Testis (tissue), 3 donors: ENCODE results near the gene PLA2G7. TPM values are rescaled to one million over a fixed set of nuclear protein-coding genes. Genes with fewer than 3 reads are reported as not detected.

Experiments used
- DNase-seq: peaks from one replicate; pipeline ENCODE4 v3.0.0-alpha.2; 2019
- H3K27ac ChIP-seq, 2 donors: fragments of 200-600 bp; sonication (generic); one replicate each; pipeline ENCODE4 v1.5.1; 2019
- H3K27me3 ChIP-seq: fragments of 200-600 bp; sonication (generic); one replicate; pipeline ENCODE4 v1.5.1; 2019
- H3K36me3 ChIP-seq: fragments of 200-600 bp; sonication (generic); one replicate; pipeline ENCODE4 v1.5.1; 2017; ENCODE audit warnings: low read depth; ENCODE audit errors: missing control alignments
- H3K4me1 ChIP-seq: fragments of 200-600 bp; sonication (generic); one replicate; pipeline ENCODE4 v1.5.1; 2019
- H3K4me3 ChIP-seq, 2 donors: fragments of 200-600 bp; sonication (generic); one replicate each; pipeline ENCODE4 v1.5.1; 2017 to 2019
- H3K9me3 ChIP-seq: fragments of 200-600 bp; sonication (generic); one replicate; pipeline ENCODE4 v1.5.1; 2017
- POLR2A ChIP-seq: fragments of 450-650 bp; IDR thresholded peaks from one replicate; pipeline ENCODE4 v1.6.1; 2017; ENCODE audit warnings: antibody characterized with exemption, mild to moderate bottlenecking, moderate library complexity
- WGBS, 2 donors: methylation state at CpG; one replicate each; pipeline ENCODE4 v1.1.5; 2018; 5-methylcytosine and 5-hydroxymethylcytosine counted together
- intact Hi-C: fragments of 100-400 bp; cut with DNase I; formaldehyde crosslinking; loops from one replicate; pipeline ENCODE4 v1.15.1; 2023; ENCODE audit warnings: low total_unique reads
- polyA plus RNA-seq: library from polyadenylated mRNA; stranded (reverse); fragments of 350-450 nt; fragmentation: Illumina TruSeq; extraction: RNeasy Lipid Tissue Mini Kit (QIAGEN cat#74804); gene quantifications from one replicate; pipeline ENCODE4 v1.2.3, GENCODE V29; 2014; ENCODE audit warnings: low read depth, low replicate concordance; ENCODE audit not compliant: insufficient read depth
- total RNA-seq, 2 donors: library from RNA; depleted of rRNA; stranded (reverse); fragments of >200 nt; gene quantifications; one replicate each; pipeline ENCODE4 v1.2.3, GENCODE V29; 2016
- TF ChIP-seq, protein P1 (sequence below), 3 experiments: fragments of 450-650 bp in 2 of 3; fragments of 200-600 bp in 1 of 3; sonication (generic) in 1 of 3; IDR thresholded peaks; one replicate each; pipeline ENCODE4 v1.5.1; 2016 to 2019; ENCODE audit warnings: antibody characterized with exemption in 3 of 3, mild to moderate bottlenecking in 2 of 3, moderate library complexity in 1 of 3

The PLA2G7 gene
- total and polyA plus RNA-seq, 3 donors from 2014 or later = 0.31 to 2.1 (median 0.74) TPM

DNA sequence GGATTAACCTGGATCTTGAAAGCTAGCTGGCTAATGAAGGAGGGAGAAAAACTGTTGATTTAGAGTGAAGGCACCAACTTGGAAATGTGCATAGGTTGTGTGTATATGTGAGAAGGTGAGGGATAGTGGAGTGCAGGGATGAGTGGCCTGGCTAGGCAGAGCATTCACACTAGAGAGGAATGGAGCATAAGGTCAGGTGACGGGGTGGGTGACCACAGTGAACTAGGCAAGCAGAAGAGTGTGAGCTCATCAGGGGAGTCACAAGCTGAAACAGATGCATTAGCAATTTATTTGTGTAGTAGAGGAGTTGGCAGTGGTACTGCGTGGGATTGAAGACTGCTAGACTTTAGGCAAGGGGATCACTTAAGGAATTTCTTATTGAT lies 22.0 kb upstream of the PLA2G7 start:
- intact Hi-C loops = no loop called here
- Histone ChIP-seq H3K27ac (no peak overlapping the region), H3K36me3 (no peaks in the 10 kb centered on the region), H3K9me3 (no peaks in the 10 kb centered on the region), H3K27me3 (no peaks in the 10 kb centered on the region), H3K4me1 (no peaks in the 10 kb centered on the region), H3K4me3 (no peak overlapping the region)
- no peak for DNase-seq
- 88 to 91% methylated on average over 2 of the region's 2 CpGs for WGBS, 2 donors
- TF ChIP-seq, protein P1, sequence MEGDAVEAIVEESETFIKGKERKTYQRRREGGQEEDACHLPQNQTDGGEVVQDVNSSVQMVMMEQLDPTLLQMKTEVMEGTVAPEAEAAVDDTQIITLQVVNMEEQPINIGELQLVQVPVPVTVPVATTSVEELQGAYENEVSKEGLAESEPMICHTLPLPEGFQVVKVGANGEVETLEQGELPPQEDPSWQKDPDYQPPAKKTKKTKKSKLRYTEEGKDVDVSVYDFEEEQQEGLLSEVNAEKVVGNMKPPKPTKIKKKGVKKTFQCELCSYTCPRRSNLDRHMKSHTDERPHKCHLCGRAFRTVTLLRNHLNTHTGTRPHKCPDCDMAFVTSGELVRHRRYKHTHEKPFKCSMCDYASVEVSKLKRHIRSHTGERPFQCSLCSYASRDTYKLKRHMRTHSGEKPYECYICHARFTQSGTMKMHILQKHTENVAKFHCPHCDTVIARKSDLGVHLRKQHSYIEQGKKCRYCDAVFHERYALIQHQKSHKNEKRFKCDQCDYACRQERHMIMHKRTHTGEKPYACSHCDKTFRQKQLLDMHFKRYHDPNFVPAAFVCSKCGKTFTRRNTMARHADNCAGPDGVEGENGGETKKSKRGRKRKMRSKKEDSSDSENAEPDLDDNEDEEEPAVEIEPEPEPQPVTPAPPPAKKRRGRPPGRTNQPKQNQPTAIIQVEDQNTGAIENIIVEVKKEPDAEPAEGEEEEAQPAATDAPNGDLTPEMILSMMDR (IDR thresholded peaks at IDR 0.05) = no peak
- TF ChIP-seq POLR2A = no peak

DNA sequence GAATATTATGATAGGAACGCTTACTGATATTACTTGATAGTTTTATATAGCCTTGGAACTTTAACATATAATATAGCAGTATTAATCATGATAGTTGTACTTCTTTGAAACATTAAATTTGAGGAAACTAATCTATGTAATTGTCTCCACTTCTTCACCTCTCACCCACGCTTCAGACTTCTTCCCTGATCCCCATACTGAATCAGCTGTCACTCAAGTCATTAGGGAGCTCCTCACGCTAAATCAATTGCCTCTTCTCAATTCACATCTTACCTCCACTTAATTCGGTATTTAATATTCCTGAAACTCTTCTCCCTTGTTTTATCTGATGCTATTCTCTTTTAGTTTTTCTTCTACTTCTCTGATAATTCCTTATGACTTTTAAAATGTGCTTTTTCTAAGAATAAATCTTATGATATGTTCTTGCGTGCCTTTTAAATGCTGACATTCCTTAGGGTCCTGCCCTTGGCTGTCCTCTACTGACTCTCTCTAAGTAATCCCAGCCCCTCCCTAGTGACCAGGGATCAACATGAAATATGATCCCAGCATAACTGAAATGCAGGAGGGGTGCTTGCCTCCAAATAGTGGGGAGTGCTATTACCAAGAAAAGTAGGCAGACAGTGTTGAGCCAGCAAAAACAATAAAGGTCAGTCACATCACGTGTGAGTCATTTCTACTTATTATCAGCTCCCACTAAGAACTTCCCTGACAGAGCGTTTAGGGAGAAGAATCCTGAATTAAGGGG lies 21.5 kb upstream of the PLA2G7 start:
- 65 to 68% methylated on average over 7 of the region's 7 CpGs for WGBS, 2 donors
- H3K27ac ChIP-seq = no peak overlapping the region
- H3K4me3 ChIP-seq = no peak overlapping the region
- no peaks in the 10 kb centered on the region for H3K4me1 ChIP-seq
- TF ChIP-seq, protein P1 (IDR thresholded peaks at IDR 0.05) = no peak
- no peak for TF ChIP-seq POLR2A
- H3K27me3 ChIP-seq = no peaks in the 10 kb centered on the region
- no peak for DNase-seq
- intact Hi-C loops = no loop called here
- no peaks in the 10 kb centered on the region for H3K9me3 ChIP-seq
- no peaks in the 10 kb centered on the region for H3K36me3 ChIP-seq

DNA sequence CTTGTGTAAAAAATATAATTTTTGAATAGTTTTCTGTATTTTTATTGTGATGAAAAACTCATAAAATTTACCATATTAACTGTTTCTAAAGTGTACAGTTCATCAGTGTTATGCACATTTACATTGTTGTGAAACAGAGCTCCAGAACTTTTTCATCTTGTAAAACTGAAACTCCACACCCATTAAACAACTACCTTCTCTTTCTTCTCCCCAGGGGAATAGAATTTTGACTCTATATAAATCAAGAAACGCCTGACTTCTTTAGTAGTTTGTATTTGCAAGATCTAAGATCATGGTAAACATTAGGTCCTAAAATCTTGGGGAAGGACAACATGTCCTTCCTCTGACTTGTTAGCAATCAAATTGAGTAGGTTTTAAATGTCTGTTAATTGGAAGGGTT lies 20.7 kb upstream of the PLA2G7 start:
- H3K36me3 ChIP-seq = no peaks in the 10 kb centered on the region
- H3K27me3 ChIP-seq = no peaks in the 10 kb centered on the region
- H3K9me3 ChIP-seq = no peaks in the 10 kb centered on the region
- TF ChIP-seq POLR2A = no peak
- TF ChIP-seq, protein P1 (IDR thresholded peaks at IDR 0.05) = no peak
- no peak overlapping the region for H3K4me3 ChIP-seq
- no peaks in the 10 kb centered on the region for H3K4me1 ChIP-seq
- no peak overlapping the region for H3K27ac ChIP-seq
- intact Hi-C loops = no loop called here
- DNase-seq = no peak
- WGBS, 2 donors = 66 to 70% methylated on average over 1 of the region's 1 CpG

DNA sequence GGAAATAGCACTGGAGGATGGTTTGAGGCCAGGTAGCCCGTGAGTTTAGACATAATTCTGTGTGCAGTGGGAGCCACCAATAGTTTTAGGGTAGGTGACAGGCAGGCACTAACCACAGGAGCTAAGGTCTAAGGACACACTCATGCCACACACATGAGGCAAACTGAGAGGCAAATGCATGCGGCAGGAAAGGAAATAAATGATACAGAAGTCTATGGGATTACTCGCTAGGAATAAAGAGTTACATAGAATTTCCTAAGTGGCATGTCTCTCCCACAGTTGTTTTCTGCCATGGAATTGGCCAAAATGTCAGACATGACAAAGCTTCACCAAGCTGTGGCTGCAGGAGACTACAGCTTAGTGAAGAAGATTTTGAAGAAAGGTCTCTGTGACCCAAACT lies 16.5 kb upstream of the PLA2G7 start:
- Histone ChIP-seq H3K4me3 (no peak overlapping the region), H3K27ac (no peak overlapping the region), H3K9me3 (no peaks in the 10 kb centered on the region), H3K27me3 (no peaks in the 10 kb centered on the region), H3K36me3 (no peaks in the 10 kb centered on the region), H3K4me1 (no peaks in the 10 kb centered on the region)
- intact Hi-C loops = no loop called here
- 89 to 96% methylated on average over 3 of the region's 3 CpGs for WGBS, 2 donors
- TF ChIP-seq POLR2A = no peak
- TF ChIP-seq, protein P1 (IDR thresholded peaks at IDR 0.05) = no peak
- DNase-seq = no peak

DNA sequence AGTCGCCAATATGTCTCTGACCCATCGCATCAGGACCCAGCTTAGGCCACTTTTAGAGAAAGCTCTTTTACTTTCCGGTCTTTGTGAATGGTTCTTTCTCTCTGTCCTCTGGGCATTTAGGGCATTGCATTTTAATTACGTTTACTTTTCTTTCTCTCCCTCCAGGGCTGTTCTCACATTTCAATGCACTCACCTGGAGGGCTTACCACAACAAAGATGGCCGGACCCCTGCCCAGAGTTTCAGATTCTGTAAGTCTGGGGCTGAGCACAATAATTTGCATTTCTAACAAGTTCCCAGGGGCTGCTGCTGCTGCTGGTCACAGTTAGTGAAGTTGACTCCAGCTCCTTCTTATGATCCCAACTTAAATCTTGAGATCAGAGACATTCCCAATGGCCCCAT lies 14.6 kb upstream of the PLA2G7 start:
- no peak for DNase-seq
- intact Hi-C loops = no loop called here
- no peak for TF ChIP-seq POLR2A
- TF ChIP-seq, protein P1 (IDR thresholded peaks at IDR 0.05) = no peak
- H3K4me3 ChIP-seq = no peak overlapping the region
- H3K27me3 ChIP-seq = no peaks in the 10 kb centered on the region
- H3K9me3 ChIP-seq = no peaks in the 10 kb centered on the region
- no peaks in the 10 kb centered on the region for H3K36me3 ChIP-seq
- no peaks in the 10 kb centered on the region for H3K4me1 ChIP-seq
- WGBS, 2 donors = 71 to 84% methylated on average over 5 of the region's 5 CpGs
- no peak overlapping the region for H3K27ac ChIP-seq
